GM21526 (cell line): ENCODE data around the gene TSHZ2.

Source experiments
- ATAC-seq: cut with Tn5 transposase; IDR thresholded peaks from one replicate; pipeline ENCODE4 v1.9.1; 2021; ENCODE audit warnings: moderate library complexity; ENCODE audit not compliant: unreplicated experiment, low FRiP score

TSHZ2 gene

GRCh38 chr20:52972190-52972937, at the start of gene TSHZ2:
TSS of gene TSHZ2 (plus strand) at chr20:52972358. CDS start at chr20:52973294, 936 bp downstream.
- ATAC-seq = no peak

- no peak for ATAC-seq
Measured at GRCh38 chr20:52922436-52922835, 49.7 kb upstream of the TSHZ2 start.

- no peak for ATAC-seq
Measured at GRCh38 chr20:52923123-52923937, 48.8 kb upstream of the TSHZ2 start.

- no peak for ATAC-seq
Measured at GRCh38 chr20:52924411-52925271, 47.5 kb upstream of the TSHZ2 start.

- ATAC-seq = no peak
Measured at GRCh38 chr20:52926505-52926904, 45.7 kb upstream of the TSHZ2 start.

- no peak for ATAC-seq
Measured at GRCh38 chr20:52933867-52934266, 38.3 kb upstream of the TSHZ2 start.

GRCh38 chr20:52936351-52937340, 35.5 kb upstream of the TSHZ2 start:
- no peak for ATAC-seq

- no peak for ATAC-seq
Measured at GRCh38 chr20:52937591-52938100, 34.5 kb upstream of the TSHZ2 start.

GRCh38 chr20:52939141-52939540, 33.0 kb upstream of the TSHZ2 start:
- no peak for ATAC-seq

GRCh38 chr20:52941808-52942207, 30.4 kb upstream of the TSHZ2 start:
- no peak for ATAC-seq

GRCh38 chr20:52943185-52943841, 28.8 kb upstream of the TSHZ2 start:
- no peak for ATAC-seq

- no peak for ATAC-seq
Measured at GRCh38 chr20:52945268-52945667, 26.9 kb upstream of the TSHZ2 start.

GRCh38 chr20:52945862-52946522, 26.2 kb upstream of the TSHZ2 start:
- no peak for ATAC-seq

GRCh38 chr20:52948491-52948890, 23.7 kb upstream of the TSHZ2 start:
- no peak for ATAC-seq

- ATAC-seq = no peak
Measured at GRCh38 chr20:52953020-52953419, 19.1 kb upstream of the TSHZ2 start.

GRCh38 chr20:52954849-52955248, 17.3 kb upstream of the TSHZ2 start:
- no peak for ATAC-seq

GRCh38 chr20:52958211-52958610, 13.9 kb upstream of the TSHZ2 start:
- ATAC-seq = no peak

GRCh38 chr20:52959125-52959524, 13.0 kb upstream of the TSHZ2 start:
- no peak for ATAC-seq
